OCI-LY1 (cell line): ENCODE data around the gene SCN4B.

Source experiments
- EZH2 ChIP-seq: fragments of 200-600 bp; sonication (generic), shearing (Covaris generic); IDR thresholded peaks from 2 replicates; pipeline ENCODE4 v1.8.0; 2017; ENCODE audit warnings: borderline replicate concordance, mixed run types, mild to moderate bottlenecking, antibody characterized with exemption, low read length, moderate library complexity, mixed read lengths
- TF ChIP-seq, protein P1 (sequence below): fragments of 200-600 bp; sonication (generic), shearing (Covaris generic); IDR thresholded peaks from 2 replicates; pipeline ENCODE4 v1.5.1; 2017; ENCODE audit warnings: mild to moderate bottlenecking, antibody characterized with exemption, low read length, moderate library complexity, mixed read lengths

DNA sequence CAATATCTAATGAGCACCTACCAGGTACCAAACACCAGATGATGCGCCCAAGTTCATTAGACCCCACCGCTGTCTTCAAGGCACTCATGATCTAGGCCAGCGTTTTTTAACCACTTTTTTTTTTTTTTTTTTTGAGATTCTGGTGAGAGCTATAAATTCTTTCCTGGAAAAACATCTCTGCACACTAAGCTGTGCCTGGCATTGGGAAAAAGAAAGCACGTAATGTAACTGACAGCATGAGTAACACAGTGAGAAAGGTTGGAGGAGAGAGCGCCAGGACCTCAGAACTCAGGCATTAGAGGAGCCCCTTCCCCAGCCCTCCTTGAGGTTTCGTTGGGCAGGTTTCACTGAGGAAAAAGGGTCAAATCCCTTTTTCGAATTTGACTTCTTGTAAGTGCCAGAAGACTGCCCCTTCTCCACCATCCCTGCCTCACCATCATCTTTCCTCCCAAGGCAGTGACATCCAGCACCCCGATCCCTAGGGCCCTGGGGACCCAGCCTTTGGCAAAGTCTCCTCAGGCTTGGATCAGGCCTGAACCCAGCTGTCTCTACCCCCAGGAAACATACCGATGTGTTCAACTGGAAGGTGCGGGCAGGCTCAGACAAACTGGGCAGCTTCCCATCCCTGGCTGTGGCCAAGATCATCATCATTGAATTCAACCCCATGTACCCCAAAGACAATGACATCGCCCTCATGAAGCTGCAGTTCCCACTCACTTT is 39.8 kb downstream of the SCN4B start:
- TF ChIP-seq, protein P1, sequence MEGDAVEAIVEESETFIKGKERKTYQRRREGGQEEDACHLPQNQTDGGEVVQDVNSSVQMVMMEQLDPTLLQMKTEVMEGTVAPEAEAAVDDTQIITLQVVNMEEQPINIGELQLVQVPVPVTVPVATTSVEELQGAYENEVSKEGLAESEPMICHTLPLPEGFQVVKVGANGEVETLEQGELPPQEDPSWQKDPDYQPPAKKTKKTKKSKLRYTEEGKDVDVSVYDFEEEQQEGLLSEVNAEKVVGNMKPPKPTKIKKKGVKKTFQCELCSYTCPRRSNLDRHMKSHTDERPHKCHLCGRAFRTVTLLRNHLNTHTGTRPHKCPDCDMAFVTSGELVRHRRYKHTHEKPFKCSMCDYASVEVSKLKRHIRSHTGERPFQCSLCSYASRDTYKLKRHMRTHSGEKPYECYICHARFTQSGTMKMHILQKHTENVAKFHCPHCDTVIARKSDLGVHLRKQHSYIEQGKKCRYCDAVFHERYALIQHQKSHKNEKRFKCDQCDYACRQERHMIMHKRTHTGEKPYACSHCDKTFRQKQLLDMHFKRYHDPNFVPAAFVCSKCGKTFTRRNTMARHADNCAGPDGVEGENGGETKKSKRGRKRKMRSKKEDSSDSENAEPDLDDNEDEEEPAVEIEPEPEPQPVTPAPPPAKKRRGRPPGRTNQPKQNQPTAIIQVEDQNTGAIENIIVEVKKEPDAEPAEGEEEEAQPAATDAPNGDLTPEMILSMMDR = no peak
- no peak for TF ChIP-seq EZH2
